Right atrium auricular region (tissue), 2 donors: ENCODE results near the gene PDLIM7. TPM values are rescaled to one million over a fixed set of nuclear protein-coding genes. Genes with fewer than 3 reads are reported as not detected.

Source experiments
- DNase-seq: peaks from one replicate; pipeline ENCODE4 v3.0.0-alpha.2; 2019; ENCODE audit warnings: low spot score
- H3K27ac ChIP-seq, 2 donors: fragments of 200-600 bp; sonication (generic); 1 replicate in 1 of 2; 2 replicates in 1 of 2; pipeline ENCODE4 v1.5.1; 2016 to 2019
- H3K27me3 ChIP-seq, 2 donors: fragments of 200-600 bp; sonication (generic); one replicate each; pipeline versions ENCODE4 v1.5.1 to v1.6.0; 2017 to 2019
- H3K36me3 ChIP-seq: fragments of 200-600 bp; sonication (generic); one replicate; pipeline ENCODE4 v1.5.1; 2016
- H3K4me1 ChIP-seq, 2 donors: fragments of 200-600 bp; sonication (generic); one replicate each; pipeline versions ENCODE4 v1.5.1 to v1.6.0; 2017 to 2019
- H3K4me3 ChIP-seq, 2 donors: fragments of 200-600 bp; sonication (generic); 1 replicate in 1 of 2; 2 replicates in 1 of 2; pipeline ENCODE4 v1.5.1; 2017 to 2019; ENCODE audit warnings: mild to moderate bottlenecking in 1 of 2, moderate library complexity in 1 of 2
- H3K9me3 ChIP-seq, 2 donors: fragments of 200-600 bp; sonication (generic); one replicate each; pipeline ENCODE4 v1.5.1; 2019
- CTCF ChIP-seq, 2 donors: fragments of 200-600 bp; sonication (generic); IDR thresholded peaks; one replicate each; pipeline ENCODE4 v1.5.1; 2019; ENCODE audit warnings: antibody characterized with exemption in 2 of 2
- total RNA-seq, 2 donors: library from RNA; depleted of rRNA; stranded (reverse); fragments of >200 nt; gene quantifications; one replicate each; pipeline ENCODE4 v1.1.0, GENCODE V29; 2016

PDLIM7 gene
- total RNA-seq, 2 donors from 2014 or later = 45.8 to 56.0 TPM

GRCh38 chr5:177445917-177446199, 51.5 kb downstream of the PDLIM7 start:
- no peak for DNase-seq
- peak overlapping the region in 1 of 2 donors; percentile 64 for H3K4me3 ChIP-seq
- H3K27me3 ChIP-seq = no peaks in the 10 kb centered on the region
- no peaks in the 10 kb centered on the region for H3K9me3 ChIP-seq
- peaks cover 0 to 29% of the 10 kb centered on the region in 2 donors for H3K4me1 ChIP-seq
- no peak overlapping the region for H3K27ac ChIP-seq
- no peak for TF ChIP-seq CTCF (IDR thresholded peaks at IDR 0.05)
- peaks cover 2% of the 10 kb centered on the region for H3K36me3 ChIP-seq

GRCh38 chr5:177445052-177445916, 52.1 kb downstream of the PDLIM7 start:
- H3K36me3 ChIP-seq = peaks cover 7% of the 10 kb centered on the region
- H3K4me1 ChIP-seq = peaks cover 0 to 26% of the 10 kb centered on the region in 2 donors
- H3K9me3 ChIP-seq = no peaks in the 10 kb centered on the region
- no peaks in the 10 kb centered on the region for H3K27me3 ChIP-seq
- TF ChIP-seq CTCF (IDR thresholded peaks at IDR 0.05) = no peak
- no peak overlapping the region for H3K27ac ChIP-seq
- DNase-seq = no peak
- no peak overlapping the region for H3K4me3 ChIP-seq

GRCh38 chr5:177444106-177445051, 53.0 kb downstream of the PDLIM7 start:
- peaks cover 7% of the 10 kb centered on the region for H3K36me3 ChIP-seq
- no peaks in the 10 kb centered on the region for H3K27me3 ChIP-seq
- H3K27ac ChIP-seq = no peak overlapping the region
- TF ChIP-seq CTCF (IDR thresholded peaks at IDR 0.05) = no peak
- peaks cover 0 to 26% of the 10 kb centered on the region in 2 donors for H3K4me1 ChIP-seq
- H3K9me3 ChIP-seq = no peaks in the 10 kb centered on the region
- no peak overlapping the region for H3K4me3 ChIP-seq
- DNase-seq = no peak

GRCh38 chr5:177443144-177443983, 54.0 kb downstream of the PDLIM7 start:
- Histone ChIP-seq H3K9me3 (no peaks in the 10 kb centered on the region), H3K4me1 (peaks cover 0 to 24% of the 10 kb centered on the region in 2 donors), H3K27ac (no peak overlapping the region), H3K27me3 (no peaks in the 10 kb centered on the region), H3K36me3 (peaks cover 8% of the 10 kb centered on the region), H3K4me3 (no peak overlapping the region)
- DNase-seq = no peak
- no peak for TF ChIP-seq CTCF (IDR thresholded peaks at IDR 0.05)

- no peak for TF ChIP-seq CTCF (IDR thresholded peaks at IDR 0.05)
- no peak overlapping the region for H3K27ac ChIP-seq
- H3K4me1 ChIP-seq = peaks cover 0 to 13% of the 10 kb centered on the region in 2 donors
- peaks cover 19% of the 10 kb centered on the region for H3K36me3 ChIP-seq
- H3K4me3 ChIP-seq = no peak overlapping the region
- no peak for DNase-seq
- no peaks in the 10 kb centered on the region for H3K9me3 ChIP-seq
- H3K27me3 ChIP-seq = no peaks in the 10 kb centered on the region
Measured at GRCh38 chr5:177442066-177442826, 55.2 kb downstream of the PDLIM7 start.
